ENCODE results near the gene SLK. TPM values are rescaled to one million over a fixed set of nuclear protein-coding genes. Genes with fewer than 3 reads are reported as not detected.

Gene SLK
- total and polyA plus RNA-seq, 2 donors (not counting 3 experiments of a cell fraction or from before 2014, with no cell fraction given) = 4.5 to 36.0 TPM

- H3K36me3 ChIP-seq (ENCODE audit: control insufficient read depth in 2 of 2, extremely low read depth in 1 of 2, insufficient read depth in 2 of 2, low read length in 2 of 2) = peaks cover 0 to 11% of the 10 kb centered on the region in 2 experiments
- no peaks in the 10 kb centered on the region for H3K27me3 ChIP-seq (ENCODE audit: control insufficient read depth in 2 of 2, insufficient read depth in 2 of 2, low read length in 2 of 2)
- no peak overlapping the region for H3K9ac ChIP-seq (replicated peaks; ENCODE audit: extremely low read depth, insufficient read depth, low read length)
- intact Hi-C loops (cut with micrococcal nuclease) = no loop called here
- no peaks in the 10 kb centered on the region for H3K9me3 ChIP-seq (replicated peaks; ENCODE audit: control insufficient read depth, insufficient read depth, low read length)
- CTCF ChIA-PET = interaction anchor here (2.5 kb wide), 2 partner anchors 11 to 107 kb away, joined by 6 to 8 read pairs; no protein-coding TSS in a partner anchor
- H3K4me3 ChIP-seq (replicated peaks in 1 of 3; ENCODE audit: insufficient read depth in 1 of 3, low read depth in 1 of 3, low read length in 3 of 3) = no peak overlapping the region
- POLR2A ChIA-PET = interaction anchor here (0.7 kb wide), 1 partner anchor 9 kb away, joined by 8 read pairs; no protein-coding TSS in a partner anchor
- FAIRE-seq = no peak
- H3K4me1 ChIP-seq (ENCODE audit: control insufficient read depth, extremely low read depth, insufficient read depth, low read length) = peaks cover 11% of the 10 kb centered on the region
- H3K4me2 ChIP-seq (ENCODE audit: insufficient read depth, low read length) = no peak overlapping the region
- no peak for TF ChIP-seq POLR2A (IDR thresholded peaks at IDR 0.05; ENCODE audit: low read depth, low read length)
- TF ChIP-seq CTCF (IDR thresholded peaks at IDR 0.05; ENCODE audit: extremely low read depth in 1 of 2, insufficient read depth in 1 of 2, low read depth in 1 of 2, low read length in 2 of 2) = no peak
- no peak for TF ChIP-seq POLR2AphosphoS5 (IDR thresholded peaks at IDR 0.05; ENCODE audit: insufficient read depth, low read depth, low read length)
- TF ChIP-seq MAX (IDR thresholded peaks at IDR 0.05; ENCODE audit: insufficient read depth, insufficient read length) = no peak
- TF ChIP-seq GATA2 (IDR thresholded peaks at IDR 0.05; ENCODE audit: insufficient read depth, insufficient read length, low read depth, low read length) = no peak
- no peak for TF ChIP-seq JUN (IDR thresholded peaks at IDR 0.05; ENCODE audit: borderline replicate concordance, insufficient read depth, insufficient read length, low read depth)
- TF ChIP-seq MYC (IDR thresholded peaks at IDR 0.05; ENCODE audit: low read depth, low read length) = no peak
- no peak for TF ChIP-seq EZH2 (IDR thresholded peaks at IDR 0.05; ENCODE audit: borderline replicate concordance, low read depth, low read length, severe bottlenecking)
- no TSS peak for BruUV-seq (replicated peaks)
- H3K9me1 ChIP-seq (replicated peaks; ENCODE audit: control insufficient read depth, extremely low read depth, insufficient read depth, low read length) = no peaks in the 10 kb centered on the region
- H3K79me2 ChIP-seq (ENCODE audit: control insufficient read depth, insufficient read depth, low read length) = peaks cover 21% of the 10 kb centered on the region
- H4K20me1 ChIP-seq (replicated peaks; ENCODE audit: control insufficient read depth, extremely low read depth, insufficient read depth, low read length) = no peaks in the 10 kb centered on the region
- no peak for DNase-seq (ENCODE audit: low read depth, low spot score)
- dilution Hi-C loops (cut with MboI; ENCODE audit: extremely low pct_ligation_motif_present, low sequenced_read_pairs) = no loop called here
- H3K27ac ChIP-seq (ENCODE audit: insufficient read depth, low read depth, low read length) = no peak overlapping the region
- H2AFZ ChIP-seq (ENCODE audit: low read depth, low read length) = no peak overlapping the region
Observed at GRCh38 chr10:103995134-103995533, 28.2 kb downstream of the SLK start.

Data from endothelial cell of umbilical vein (primary cell).